ENCODE results near the gene MYO9B. TPM values are rescaled to one million over a fixed set of nuclear protein-coding genes. Genes with fewer than 3 reads are reported as not detected.

Gene MYO9B
- total and polyA plus RNA-seq, 2 of the 13 experiments (the other 11 are each of a cell fraction or from before 2014, with no cell fraction given) = 18.0 to 18.3 TPM

- TF ChIP-seq HMGXB3 (CRISPR knock-in tag; IDR thresholded peaks at IDR 0.05; ENCODE audit: borderline replicate concordance) (no peak), ZNF790 (CRISPR knock-in tag; IDR thresholded peaks at IDR 0.05; ENCODE audit: borderline replicate concordance) (no peak), CHD4 (IDR thresholded peaks at IDR 0.05; ENCODE audit: borderline replicate concordance, low read length) (no peak), KDM5B (CRISPR knock-in tag; IDR thresholded peaks at IDR 0.05; ENCODE audit: borderline replicate concordance) (no peak)
- TF ChIP-seq, protein P1, sequence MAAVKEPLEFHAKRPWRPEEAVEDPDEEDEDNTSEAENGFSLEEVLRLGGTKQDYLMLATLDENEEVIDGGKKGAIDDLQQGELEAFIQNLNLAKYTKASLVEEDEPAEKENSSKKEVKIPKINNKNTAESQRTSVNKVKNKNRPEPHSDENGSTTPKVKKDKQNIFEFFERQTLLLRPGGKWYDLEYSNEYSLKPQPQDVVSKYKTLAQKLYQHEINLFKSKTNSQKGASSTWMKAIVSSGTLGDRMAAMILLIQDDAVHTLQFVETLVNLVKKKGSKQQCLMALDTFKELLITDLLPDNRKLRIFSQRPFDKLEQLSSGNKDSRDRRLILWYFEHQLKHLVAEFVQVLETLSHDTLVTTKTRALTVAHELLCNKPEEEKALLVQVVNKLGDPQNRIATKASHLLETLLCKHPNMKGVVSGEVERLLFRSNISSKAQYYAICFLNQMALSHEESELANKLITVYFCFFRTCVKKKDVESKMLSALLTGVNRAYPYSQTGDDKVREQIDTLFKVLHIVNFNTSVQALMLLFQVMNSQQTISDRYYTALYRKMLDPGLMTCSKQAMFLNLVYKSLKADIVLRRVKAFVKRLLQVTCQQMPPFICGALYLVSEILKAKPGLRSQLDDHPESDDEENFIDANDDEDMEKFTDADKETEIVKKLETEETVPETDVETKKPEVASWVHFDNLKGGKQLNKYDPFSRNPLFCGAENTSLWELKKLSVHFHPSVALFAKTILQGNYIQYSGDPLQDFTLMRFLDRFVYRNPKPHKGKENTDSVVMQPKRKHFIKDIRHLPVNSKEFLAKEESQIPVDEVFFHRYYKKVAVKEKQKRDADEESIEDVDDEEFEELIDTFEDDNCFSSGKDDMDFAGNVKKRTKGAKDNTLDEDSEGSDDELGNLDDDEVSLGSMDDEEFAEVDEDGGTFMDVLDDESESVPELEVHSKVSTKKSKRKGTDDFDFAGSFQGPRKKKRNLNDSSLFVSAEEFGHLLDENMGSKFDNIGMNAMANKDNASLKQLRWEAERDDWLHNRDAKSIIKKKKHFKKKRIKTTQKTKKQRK (IDR thresholded peaks at IDR 0.05; ENCODE audit: low read length) = no peak
- TF ChIP-seq, protein P2, sequence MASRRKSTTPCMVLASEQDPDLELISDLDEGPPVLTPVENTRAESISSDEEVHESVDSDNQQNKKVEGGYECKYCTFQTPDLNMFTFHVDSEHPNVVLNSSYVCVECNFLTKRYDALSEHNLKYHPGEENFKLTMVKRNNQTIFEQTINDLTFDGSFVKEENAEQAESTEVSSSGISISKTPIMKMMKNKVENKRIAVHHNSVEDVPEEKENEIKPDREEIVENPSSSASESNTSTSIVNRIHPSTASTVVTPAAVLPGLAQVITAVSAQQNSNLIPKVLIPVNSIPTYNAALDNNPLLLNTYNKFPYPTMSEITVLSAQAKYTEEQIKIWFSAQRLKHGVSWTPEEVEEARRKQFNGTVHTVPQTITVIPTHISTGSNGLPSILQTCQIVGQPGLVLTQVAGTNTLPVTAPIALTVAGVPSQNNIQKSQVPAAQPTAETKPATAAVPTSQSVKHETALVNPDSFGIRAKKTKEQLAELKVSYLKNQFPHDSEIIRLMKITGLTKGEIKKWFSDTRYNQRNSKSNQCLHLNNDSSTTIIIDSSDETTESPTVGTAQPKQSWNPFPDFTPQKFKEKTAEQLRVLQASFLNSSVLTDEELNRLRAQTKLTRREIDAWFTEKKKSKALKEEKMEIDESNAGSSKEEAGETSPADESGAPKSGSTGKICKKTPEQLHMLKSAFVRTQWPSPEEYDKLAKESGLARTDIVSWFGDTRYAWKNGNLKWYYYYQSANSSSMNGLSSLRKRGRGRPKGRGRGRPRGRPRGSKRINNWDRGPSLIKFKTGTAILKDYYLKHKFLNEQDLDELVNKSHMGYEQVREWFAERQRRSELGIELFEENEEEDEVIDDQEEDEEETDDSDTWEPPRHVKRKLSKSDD (CRISPR knock-in tag; IDR thresholded peaks at IDR 0.05; ENCODE audit: low read depth) = no peak
Measured at GRCh38 chr19:17109962-17110598, 34.5 kb downstream of the MYO9B start (continued).
